HG03457 (cell line): ENCODE data around the gene CPTP.

ENCODE experiments used
- ATAC-seq: cut with Tn5 transposase; IDR thresholded peaks from one replicate; pipeline ENCODE4 v1.9.1; 2021; ENCODE audit warnings: moderate number of reproducible peaks; ENCODE audit not compliant: unreplicated experiment

Gene CPTP

GRCh38 chr1:1332774-1333480, 8.3 kb downstream of the CPTP start:
- no peak for ATAC-seq

- ATAC-seq, result no peak
Observed at GRCh38 chr1:1333551-1334241, 9.1 kb downstream of the CPTP start.

DNA sequence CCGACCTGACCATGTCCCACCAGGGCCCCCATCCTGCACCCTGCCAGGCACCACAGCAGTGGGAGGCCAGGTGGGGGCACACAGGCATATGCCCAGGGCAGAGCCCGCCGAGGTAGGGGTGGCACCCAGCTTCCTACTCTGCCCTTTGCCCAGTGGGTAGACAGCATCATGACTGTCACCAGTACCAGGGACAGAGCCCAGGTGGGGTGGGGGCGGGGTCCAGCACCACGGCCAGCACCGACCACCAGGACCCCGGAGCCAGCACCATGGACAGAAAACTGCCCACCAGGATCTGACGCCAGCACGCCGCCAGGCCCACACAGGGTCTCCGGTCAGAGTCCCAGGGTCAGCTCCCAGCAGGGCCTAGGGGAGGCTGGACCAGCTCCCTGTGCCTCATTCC, 10.2 kb downstream of the CPTP start:
- ATAC-seq, result no peak

DNA sequence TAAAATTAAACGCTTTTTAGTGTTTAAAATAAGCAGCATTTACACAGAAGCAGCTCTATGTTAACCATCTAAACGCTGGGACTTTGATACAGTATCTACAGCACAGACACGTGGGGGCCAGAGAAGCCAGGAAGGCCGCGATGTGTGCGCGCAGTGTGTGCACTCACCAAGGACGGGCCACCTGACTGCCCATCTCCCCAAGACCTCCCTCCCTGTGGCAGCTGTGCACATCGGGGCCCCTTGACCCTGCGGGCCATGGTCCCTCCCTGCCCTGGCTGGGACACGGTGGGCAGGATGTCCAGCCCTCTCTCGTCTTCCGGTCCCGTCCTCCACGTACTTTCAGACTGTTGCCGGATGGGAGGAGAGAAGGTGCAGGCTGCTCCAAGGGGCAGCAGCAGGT, 10.7 kb downstream of the CPTP start:
- no peak for ATAC-seq

DNA sequence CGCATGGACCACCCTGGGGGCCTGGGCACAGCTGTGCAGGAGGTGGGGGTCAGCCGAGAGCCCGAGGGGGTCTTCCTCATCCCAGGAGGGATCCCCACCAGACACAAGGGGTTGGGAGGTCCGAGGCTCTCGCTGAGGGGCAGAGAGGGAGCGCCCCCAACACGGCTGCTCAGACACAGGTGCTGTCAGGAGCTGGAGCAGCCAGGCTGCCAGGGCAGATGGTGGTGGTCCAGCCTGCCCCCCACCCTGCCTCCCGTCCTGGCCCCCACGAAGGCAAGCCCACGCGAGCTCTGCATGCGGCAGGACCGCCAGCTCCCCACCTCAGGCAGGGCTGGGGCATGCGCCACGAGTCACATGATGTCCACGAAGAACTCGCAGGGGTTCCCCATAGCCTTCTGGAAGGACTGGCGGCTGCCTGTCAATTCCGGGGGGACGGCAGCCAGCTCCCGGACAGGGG, 11.2 kb downstream of the CPTP start:
- no peak for ATAC-seq

DNA sequence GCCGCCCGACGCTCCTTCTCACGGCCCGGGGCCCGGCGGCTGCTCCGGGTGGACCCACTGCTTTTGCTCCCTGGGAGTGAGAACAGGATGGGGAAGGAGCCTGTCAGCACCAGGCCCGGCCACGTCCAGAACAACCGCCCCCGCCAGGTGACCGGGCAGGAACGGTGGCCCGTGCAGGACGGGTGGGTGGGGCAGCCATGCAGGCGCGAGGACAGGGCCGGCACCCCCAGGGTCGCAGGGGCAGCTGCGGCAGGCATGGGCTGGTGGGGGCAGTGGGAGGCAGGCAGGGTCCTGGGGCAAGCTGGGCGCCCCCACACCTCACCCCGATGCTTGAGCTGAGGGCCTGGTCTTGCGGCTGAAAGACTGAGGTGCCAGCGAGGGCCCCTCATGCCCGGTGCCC, 11.8 kb downstream of the CPTP start:
- ATAC-seq, result no peak

DNA sequence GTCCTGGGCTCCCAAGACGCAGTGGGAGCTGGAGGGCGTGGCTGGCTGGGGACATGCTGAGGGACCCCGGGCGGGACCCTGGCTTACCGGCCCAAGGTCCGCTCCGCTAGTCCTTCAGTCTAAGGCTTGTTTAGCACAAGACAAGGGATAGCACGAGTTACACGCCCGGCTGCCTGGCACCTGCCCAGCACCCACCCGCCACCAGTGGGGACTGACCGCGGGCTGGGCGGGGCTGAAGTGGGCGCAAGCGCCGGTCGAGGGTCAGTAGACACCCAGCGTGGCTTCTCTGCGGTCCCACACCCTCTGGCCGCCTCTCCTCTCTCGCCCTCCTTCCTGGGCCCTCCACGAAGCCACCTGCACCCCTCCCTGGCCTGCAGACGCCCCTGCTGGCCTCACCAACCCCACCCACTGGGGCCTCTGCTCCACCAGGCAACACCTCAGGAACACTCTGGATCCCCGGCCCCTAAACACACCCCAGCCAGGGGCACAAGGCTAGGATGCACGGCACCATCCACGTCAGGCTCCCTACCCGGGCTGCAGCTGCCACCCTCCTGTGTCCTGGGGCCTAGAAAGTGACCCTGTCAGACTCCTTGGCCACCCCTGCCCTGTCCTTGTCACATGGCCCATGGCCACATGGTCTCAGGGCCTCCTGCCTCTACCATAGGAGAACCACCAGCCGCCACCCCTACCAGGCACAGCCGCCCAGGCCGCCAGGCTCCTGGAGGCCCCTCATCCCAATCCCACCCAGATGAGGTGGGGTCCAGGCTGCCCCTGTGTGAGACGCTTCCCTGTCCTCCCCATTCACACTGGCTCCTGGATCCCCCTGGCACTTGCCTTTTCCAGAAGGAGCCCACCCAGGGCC, 12.6 kb downstream of the CPTP start:
- no peak for ATAC-seq

DNA sequence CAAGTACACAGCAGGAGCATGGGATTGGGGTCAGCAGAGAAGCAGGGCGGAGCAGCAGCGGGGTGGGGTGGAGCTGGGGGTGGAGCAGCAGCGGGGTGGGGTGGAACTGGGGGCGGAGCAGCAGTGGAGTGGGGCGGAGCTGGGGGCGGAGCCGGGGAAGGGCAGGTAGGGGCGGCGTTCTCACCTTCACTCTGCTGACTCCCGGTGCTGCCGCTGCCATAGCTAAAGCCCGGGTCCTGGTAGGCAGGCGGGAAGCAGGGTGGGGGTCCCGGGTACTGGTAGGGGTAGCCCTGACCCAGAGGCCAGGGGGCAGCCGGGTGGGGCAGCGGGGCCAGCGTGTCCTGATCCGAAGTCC, 13.2 kb downstream of the CPTP start:
- ATAC-seq, result no peak

DNA sequence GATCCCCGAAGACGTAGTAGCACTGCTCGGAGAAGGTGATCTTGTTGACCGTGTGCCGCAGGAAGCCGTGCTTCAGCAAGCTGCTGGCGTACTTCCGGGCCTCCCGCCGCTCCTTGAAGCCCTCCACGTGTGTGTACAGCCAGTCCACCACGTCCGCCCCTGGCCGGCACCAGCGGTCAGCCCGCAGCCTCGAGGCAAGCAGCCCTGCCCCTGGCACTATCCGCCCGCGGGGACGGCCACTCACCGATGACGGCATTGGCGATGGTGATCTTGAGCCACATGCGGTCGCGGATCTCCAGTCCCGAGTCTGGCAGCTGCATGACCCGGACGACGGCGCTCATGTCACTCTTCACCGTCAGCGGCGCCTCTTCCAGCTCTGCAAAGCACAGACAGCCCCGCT, 13.7 kb downstream of the CPTP start:
- no peak for ATAC-seq

DNA sequence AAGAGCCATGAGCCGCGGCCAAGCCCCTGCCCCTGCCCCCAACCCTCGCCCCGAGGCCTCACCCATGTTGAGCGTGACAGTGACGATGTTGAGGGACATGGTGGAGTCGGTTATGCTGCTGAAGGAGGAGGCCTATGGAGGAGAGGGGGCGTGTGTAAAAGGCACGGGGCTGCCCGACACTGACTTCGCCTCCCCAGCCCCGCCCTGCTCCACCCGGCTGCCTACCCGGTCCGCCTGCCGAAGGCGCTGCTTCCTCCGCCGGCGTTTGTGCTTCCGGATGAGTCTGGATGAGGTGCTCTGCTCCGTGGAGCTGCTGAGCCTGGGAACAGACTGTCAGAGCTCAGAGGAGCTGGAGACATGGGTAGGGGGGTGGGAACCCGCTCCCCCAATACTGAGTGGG, 15.6 kb downstream of the CPTP start:
- no peak for ATAC-seq

- ATAC-seq, result no peak
Observed at GRCh38 chr1:1340791-1341548, 16.4 kb downstream of the CPTP start.

DNA sequence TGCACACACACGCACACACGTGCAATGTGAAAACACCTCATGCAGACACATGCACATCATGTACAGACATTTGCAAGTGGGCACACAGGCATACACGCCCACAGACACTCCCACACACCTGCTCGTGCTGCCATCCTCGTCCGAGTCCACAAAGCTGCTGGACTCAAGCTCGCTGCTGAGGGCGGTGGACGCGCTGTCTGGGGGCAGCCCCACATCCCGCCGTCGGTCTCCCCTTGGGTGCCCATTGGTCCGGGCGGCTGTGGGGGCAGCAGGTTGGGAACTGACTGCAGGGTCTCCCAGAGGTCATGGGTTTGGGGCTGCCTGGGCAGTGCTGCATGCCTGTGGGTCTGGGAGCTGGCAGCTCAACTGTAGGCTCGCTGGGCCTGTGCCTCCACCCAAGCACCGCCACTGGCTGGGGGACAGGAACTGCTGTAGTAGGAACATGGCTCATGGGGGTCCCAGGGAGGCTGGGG, 17.0 kb downstream of the CPTP start:
- ATAC-seq, result no peak

DNA sequence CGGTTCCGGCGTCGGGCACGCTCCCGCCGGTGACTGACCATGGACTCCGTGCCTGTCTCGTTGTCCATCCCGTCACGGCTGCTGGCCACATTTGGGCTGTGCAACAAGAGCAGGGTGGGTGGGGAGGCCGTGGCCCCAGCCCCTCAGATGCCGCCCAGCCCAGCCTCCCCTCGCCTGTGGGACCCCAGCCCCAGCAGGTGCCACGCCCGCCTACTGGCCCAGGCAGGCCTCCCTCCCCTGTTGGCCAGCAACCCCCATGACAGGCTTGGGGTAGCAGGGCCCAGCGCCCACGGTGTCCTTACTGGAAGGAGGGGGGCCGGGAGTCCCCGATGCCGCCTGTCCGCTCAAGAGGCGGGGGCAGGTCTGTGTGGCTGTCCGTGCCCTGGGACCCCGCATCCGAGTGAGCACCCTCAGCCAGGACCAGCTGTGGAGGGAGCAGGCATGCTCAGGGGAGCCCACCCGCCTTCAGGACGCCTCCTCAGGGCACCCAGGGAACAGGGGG, 17.5 kb downstream of the CPTP start:
- ATAC-seq, result no peak

DNA sequence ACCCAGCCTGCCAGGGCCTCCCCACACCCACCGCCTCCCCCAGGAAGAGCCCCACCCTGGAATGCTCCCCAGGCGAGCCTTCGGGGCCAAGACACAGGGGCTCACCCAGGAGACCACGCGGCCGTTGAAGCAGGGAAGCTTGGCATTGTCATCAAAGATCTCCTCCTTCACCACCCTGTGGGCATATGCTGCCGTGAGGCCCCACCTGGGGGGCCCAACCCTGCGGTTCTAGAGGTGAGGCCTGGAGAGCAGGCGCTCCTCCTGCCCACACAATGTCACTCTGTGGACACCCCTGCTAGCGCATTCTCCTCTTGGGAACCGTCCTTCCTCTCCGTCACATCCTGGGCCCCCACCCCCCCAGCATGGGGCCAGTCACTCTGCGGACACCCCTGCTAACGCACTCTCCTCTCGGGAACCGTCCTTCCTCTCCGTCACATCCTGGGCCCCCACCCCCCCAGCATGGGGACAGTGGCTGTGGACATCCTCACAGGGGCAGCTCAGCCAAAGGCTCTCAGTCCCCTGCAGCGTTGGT, 18.0 kb downstream of the CPTP start:
- ATAC-seq, result no peak

DNA sequence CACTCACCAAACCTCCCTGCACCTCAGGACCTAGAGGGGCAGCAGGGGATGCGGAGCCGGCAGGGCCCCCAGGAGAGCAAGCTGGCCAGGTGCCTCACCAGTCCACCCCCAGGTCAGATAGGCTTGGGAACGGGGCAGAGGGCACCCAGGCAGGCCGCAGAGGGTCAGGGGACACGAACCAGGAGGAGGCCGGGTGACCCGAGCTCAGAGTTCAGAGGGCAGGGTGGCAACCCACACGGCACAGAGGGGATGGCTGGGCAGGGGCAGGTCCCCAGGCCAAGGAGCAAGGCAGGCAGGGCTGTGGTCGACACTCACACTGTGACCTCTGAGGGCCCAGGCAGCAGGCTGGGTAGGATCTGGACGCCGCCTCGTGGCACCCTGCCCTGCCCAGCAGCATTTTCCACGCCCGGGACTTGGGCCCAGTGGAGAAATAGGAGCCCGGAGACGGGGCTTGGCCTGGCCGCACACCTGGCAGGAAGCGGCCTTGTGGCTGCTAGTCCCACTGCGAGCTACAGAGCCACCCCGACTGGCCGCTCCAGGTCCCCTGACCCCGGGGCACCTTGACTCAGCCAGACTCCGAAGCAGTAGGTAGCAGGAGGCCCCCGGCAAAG, 19.3 kb downstream of the CPTP start:
- ATAC-seq, result no peak

DNA sequence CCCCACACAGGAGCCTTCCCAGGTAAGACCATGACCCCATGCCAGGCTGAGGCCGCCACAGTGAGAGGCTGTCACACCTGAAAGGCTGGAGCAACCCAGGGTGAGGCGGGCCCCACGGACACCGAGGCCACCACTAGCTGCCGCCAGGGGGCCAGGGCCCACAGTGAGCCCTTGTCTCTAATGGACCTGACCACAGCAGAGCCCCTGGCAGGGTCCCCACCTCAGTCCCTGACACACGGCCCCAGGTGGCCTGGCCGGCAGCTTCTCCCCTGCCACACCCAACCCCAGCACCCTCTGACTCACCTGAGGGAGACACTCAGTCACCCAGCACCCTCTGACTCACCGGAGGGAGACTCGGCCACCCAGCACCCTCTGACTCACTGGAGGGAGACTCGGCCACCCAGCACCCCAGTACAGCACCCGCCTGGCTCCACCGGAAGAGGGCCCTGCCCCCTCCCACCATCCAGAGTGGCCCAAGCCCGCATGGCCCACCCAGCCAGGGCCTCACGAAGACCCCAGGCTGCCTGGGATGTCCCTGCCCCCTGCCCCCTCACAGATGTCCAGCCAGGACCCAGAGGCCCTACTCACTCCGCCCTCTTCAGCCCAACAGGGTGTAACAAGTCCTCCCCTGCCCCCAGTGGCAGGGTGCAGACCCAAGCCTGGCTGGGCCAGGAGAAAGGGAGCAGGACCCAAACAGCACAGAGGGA, 20.2 kb downstream of the CPTP start:
- ATAC-seq, result no peak

GRCh38 chr1:1345384-1345783, 20.8 kb downstream of the CPTP start:
- no peak for ATAC-seq

DNA sequence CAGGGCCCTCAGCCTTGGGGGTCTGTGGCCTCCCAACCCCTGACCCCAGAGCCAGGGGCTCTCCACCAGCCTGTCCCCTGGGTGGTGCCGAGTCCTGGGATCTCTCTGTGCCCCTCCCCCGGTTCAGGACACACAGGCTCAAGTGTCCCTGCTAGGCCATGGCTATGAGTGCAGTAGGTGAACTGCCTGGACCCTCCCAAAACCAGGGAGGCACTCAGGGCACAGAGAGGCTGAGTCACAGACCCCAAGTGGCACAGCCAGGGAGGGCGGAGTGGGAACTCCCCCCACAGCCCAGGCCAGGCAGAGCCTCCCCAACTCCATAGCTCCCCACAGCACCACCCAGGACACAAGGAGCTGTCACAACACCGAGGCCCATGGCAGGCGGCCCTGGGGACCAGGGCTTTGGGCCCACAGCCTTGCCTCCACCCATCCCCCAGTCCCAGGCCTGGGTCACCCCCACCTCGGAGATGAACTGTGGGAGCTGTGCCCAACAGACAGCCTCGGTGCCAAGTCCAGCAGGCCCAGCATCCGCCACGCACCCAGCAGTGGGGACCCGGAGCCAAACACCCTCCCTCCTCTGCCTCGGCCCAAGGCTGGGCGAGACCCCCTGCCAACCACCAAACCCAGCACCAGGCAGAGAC, 21.4 kb downstream of the CPTP start:
- ATAC-seq, result no peak

GRCh38 chr1:1346501-1346890, 21.9 kb downstream of the CPTP start:
- ATAC-seq, result no peak
